DOHH2 (cell line): ENCODE measurements around the gene PRRX1.

Experiments
- H3F3A ChIP-seq: fragments of 200-600 bp; sonication (generic), shearing (Covaris generic); 2 replicates; pipeline ENCODE4 v1.6.0; 2016; ENCODE audit warnings: antibody characterized with exemption, mild to moderate bottlenecking; ENCODE audit not compliant: control insufficient read depth, insufficient read depth
- H3K27ac ChIP-seq: fragments of 200-600 bp; sonication (generic); 2 replicates; pipeline ENCODE4 v1.5.1; 2014; ENCODE audit warnings: low read depth, mild to moderate bottlenecking, low read length, moderate library complexity
- H3K27me3 ChIP-seq: fragments of 200-600 bp; sonication (generic); 2 replicates; pipeline ENCODE4 v1.6.1; 2014; ENCODE audit warnings: mild to moderate bottlenecking, low read length, mixed read lengths; ENCODE audit not compliant: control insufficient read depth
- H3K36me3 ChIP-seq: fragments of 200-600 bp; sonication (generic); 2 replicates; pipeline ENCODE4 v1.6.1; 2014; ENCODE audit warnings: mild to moderate bottlenecking, low read length, moderate library complexity, mixed read lengths; ENCODE audit not compliant: control insufficient read depth
- H3K4me1 ChIP-seq: fragments of 200-600 bp; sonication (generic); 2 replicates; pipeline ENCODE4 v1.6.1; 2014; ENCODE audit warnings: mild to moderate bottlenecking, low read length, mixed read lengths; ENCODE audit not compliant: control insufficient read depth
- H3K4me2 ChIP-seq: fragments of 200-600 bp; sonication (generic); 2 replicates; pipeline ENCODE4 v1.6.0; 2014; ENCODE audit warnings: mild to moderate bottlenecking, low read length, moderate library complexity
- H3K4me3 ChIP-seq: fragments of 200-600 bp; sonication (generic); 2 replicates; pipeline ENCODE4 v1.5.1; 2014; ENCODE audit warnings: mild to moderate bottlenecking, low read length, mixed read lengths
- H3K79me2 ChIP-seq: fragments of 200-600 bp; sonication (generic); 2 replicates; pipeline ENCODE4 v1.6.1; 2014; ENCODE audit warnings: mild to moderate bottlenecking, low read length, mixed read lengths; ENCODE audit not compliant: control insufficient read depth
- H3K9me2 ChIP-seq: fragments of 200-600 bp; sonication (generic); replicated peaks from 2 replicates; pipeline ENCODE4 v1.6.1; 2014; ENCODE audit warnings: mild to moderate bottlenecking, low read length, mixed read lengths; ENCODE audit not compliant: control insufficient read depth
- H3K9me3 ChIP-seq: fragments of 200-600 bp; sonication (generic); 2 replicates; pipeline ENCODE4 v1.6.1; 2014; ENCODE audit warnings: antibody characterized with exemption, low read length, mixed read lengths; ENCODE audit not compliant: control insufficient read depth, insufficient read depth
- H4K20me1 ChIP-seq: fragments of 200-600 bp; sonication (generic); 2 replicates; pipeline ENCODE4 v1.6.0; 2014; ENCODE audit warnings: low read depth, mild to moderate bottlenecking, antibody characterized with exemption, low read length, moderate library complexity; ENCODE audit not compliant: control insufficient read depth, insufficient read depth
- CTCF ChIP-seq: fragments of 200-600 bp; sonication (generic); IDR thresholded peaks from one replicate; pipeline ENCODE4 v1.5.1; 2014; ENCODE audit warnings: antibody characterized with exemption, mild to moderate bottlenecking, low read depth, low read length; ENCODE audit not compliant: poor library complexity, severe bottlenecking
- EZH2phosphoT487 ChIP-seq: fragments of 200-600 bp; sonication (generic); IDR thresholded peaks from 2 replicates; pipeline ENCODE4 v1.6.1; 2017; ENCODE audit warnings: borderline replicate concordance, mild to moderate bottlenecking, antibody characterized with exemption, low read length, moderate library complexity, mixed read lengths

Gene PRRX1

GRCh38 chr1:170682809-170683208 lies 18.9 kb downstream of the PRRX1 start:
- Histone ChIP-seq H3K4me3 (no peak overlapping the region), H3K36me3 (no peaks in the 10 kb centered on the region), H3F3A (no peaks in the 10 kb centered on the region), H4K20me1 (no peaks in the 10 kb centered on the region), H3K4me2 (no peak overlapping the region), H3K9me3 (no peaks in the 10 kb centered on the region), H3K4me1 (no peaks in the 10 kb centered on the region), H3K27me3 (no peaks in the 10 kb centered on the region), H3K27ac (no peak overlapping the region), H3K9me2 (no peaks in the 10 kb centered on the region), H3K79me2 (no peaks in the 10 kb centered on the region)
- TF ChIP-seq EZH2phosphoT487 (no peak), CTCF (no peak)

- no peaks in the 10 kb centered on the region for H3K79me2 ChIP-seq
- H3K4me2 ChIP-seq, result no peak overlapping the region
Measured at GRCh38 chr1:170685166-170685565, 21.2 kb downstream of the PRRX1 start.

GRCh38 chr1:170686291-170686690 lies 22.4 kb downstream of the PRRX1 start:
- no peaks in the 10 kb centered on the region for H4K20me1 ChIP-seq
- H3K4me3 ChIP-seq, result no peak overlapping the region
- no peaks in the 10 kb centered on the region for H3K4me1 ChIP-seq
- H3K27me3 ChIP-seq, result no peaks in the 10 kb centered on the region
- H3F3A ChIP-seq, result no peaks in the 10 kb centered on the region
- H3K27ac ChIP-seq, result no peak overlapping the region
- no peaks in the 10 kb centered on the region for H3K9me3 ChIP-seq
- H3K79me2 ChIP-seq, result no peaks in the 10 kb centered on the region
- no peaks in the 10 kb centered on the region for H3K9me2 ChIP-seq
- H3K36me3 ChIP-seq, result no peaks in the 10 kb centered on the region
- no peak overlapping the region for H3K4me2 ChIP-seq
- TF ChIP-seq CTCF (no peak), EZH2phosphoT487 (no peak)

More at GRCh38 chr1:170685166-170685565, 21.2 kb downstream of the PRRX1 start:
- TF ChIP-seq EZH2phosphoT487 (no peak), CTCF (no peak)
- H3K9me2 ChIP-seq, result no peaks in the 10 kb centered on the region
- no peaks in the 10 kb centered on the region for H3K9me3 ChIP-seq
- no peaks in the 10 kb centered on the region for H3K36me3 ChIP-seq
- H3K4me3 ChIP-seq, result no peak overlapping the region
- H3K27me3 ChIP-seq, result no peaks in the 10 kb centered on the region
- H4K20me1 ChIP-seq, result no peaks in the 10 kb centered on the region
- no peaks in the 10 kb centered on the region for H3K4me1 ChIP-seq
- no peak overlapping the region for H3K27ac ChIP-seq
- H3F3A ChIP-seq, result no peaks in the 10 kb centered on the region

GRCh38 chr1:170687621-170688020 lies 23.7 kb downstream of the PRRX1 start:
- no peaks in the 10 kb centered on the region for H3F3A ChIP-seq
- no peak overlapping the region for H3K4me3 ChIP-seq
- TF ChIP-seq EZH2phosphoT487, result no peak
- no peak for TF ChIP-seq CTCF
- H3K4me2 ChIP-seq, result no peak overlapping the region
- no peaks in the 10 kb centered on the region for H3K27me3 ChIP-seq
- no peaks in the 10 kb centered on the region for H3K79me2 ChIP-seq
- H3K4me1 ChIP-seq, result no peaks in the 10 kb centered on the region
- H3K9me2 ChIP-seq, result no peaks in the 10 kb centered on the region
- no peaks in the 10 kb centered on the region for H4K20me1 ChIP-seq
- H3K36me3 ChIP-seq, result no peaks in the 10 kb centered on the region
- H3K9me3 ChIP-seq, result no peaks in the 10 kb centered on the region
- H3K27ac ChIP-seq, result no peak overlapping the region
